ENCODE data around the gene PPP6R1.

Gene PPP6R1

DNA sequence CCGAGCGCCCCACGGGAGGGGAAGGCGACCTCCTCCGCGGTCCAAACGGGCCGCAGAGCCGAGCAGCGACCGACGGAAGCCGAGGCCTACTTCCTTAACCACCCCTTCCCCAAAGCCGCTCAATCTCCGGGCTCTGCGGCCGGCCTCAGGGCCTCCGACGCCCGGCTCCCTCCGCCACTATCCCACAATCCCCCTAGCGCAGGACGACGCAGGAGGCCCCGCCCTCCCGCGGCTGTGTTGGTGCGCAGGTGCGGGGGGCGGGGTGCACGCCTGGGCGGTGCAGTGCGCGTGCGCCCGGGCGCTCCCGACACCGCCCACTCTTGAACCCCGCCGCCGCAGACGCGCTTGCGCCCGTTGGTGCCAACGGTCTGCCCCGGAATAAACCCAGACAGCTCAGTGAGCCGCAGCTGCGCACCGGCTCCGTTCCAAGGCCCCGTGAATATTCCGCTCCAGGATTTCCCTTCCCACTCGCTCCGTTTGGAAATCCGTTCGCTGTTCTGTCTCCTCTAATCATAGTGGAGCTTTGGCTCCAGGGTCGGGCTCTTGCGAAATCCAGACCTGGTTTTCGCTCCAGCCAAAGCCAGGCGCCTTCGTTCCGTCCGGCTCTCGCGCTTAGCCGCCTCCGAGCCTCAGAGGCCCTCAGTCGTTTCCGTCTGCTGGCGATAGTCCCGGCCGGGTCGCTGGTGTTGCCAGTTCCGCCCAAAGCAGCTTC, at the start of gene PPP6R1:
Gene PPP6R1 (minus strand): TSS at position 190 of the 712 bp plus-strand sequence. CDS start 11,914 bp downstream, outside the sequence.
- no peak for TF ChIP-seq CTCF (IDR thresholded peaks at IDR 0.05; ENCODE audit: extremely low read depth, missing control alignments)
- DNase-seq (ENCODE audit: low spot score): peak; percentile 98

DNA sequence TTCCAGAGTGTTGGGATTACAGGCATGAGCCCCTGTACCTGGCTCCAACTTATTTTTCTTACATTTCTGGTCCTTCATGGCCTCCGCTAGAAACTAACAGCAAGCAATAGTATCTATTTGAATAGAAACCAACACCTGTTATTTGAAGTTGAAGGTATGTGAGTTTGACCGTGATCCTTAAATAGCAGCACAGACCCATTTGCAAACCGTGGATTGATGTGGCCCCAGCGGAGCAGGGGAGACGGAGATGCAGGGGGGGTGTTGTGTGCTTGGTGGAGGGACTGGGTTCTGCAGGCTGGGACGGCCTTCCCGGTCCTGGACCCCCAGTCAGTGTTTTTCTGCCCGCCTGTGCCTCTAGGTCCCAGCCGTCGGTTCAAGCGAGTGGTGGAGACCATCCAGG, 49.5 kb upstream of the PPP6R1 start:
- no peak for TF ChIP-seq CTCF (IDR thresholded peaks at IDR 0.05; ENCODE audit: extremely low read depth, missing control alignments)

GRCh38 chr19:55306712-55307111, 47.9 kb upstream of the PPP6R1 start:
- no peak for TF ChIP-seq CTCF (IDR thresholded peaks at IDR 0.05; ENCODE audit: extremely low read depth, missing control alignments)
- no peak for DNase-seq (ENCODE audit: low spot score)

More for the DNA sequence above, 49.5 kb upstream of the PPP6R1 start:
- no peak for DNase-seq (ENCODE audit: low spot score)

DNA sequence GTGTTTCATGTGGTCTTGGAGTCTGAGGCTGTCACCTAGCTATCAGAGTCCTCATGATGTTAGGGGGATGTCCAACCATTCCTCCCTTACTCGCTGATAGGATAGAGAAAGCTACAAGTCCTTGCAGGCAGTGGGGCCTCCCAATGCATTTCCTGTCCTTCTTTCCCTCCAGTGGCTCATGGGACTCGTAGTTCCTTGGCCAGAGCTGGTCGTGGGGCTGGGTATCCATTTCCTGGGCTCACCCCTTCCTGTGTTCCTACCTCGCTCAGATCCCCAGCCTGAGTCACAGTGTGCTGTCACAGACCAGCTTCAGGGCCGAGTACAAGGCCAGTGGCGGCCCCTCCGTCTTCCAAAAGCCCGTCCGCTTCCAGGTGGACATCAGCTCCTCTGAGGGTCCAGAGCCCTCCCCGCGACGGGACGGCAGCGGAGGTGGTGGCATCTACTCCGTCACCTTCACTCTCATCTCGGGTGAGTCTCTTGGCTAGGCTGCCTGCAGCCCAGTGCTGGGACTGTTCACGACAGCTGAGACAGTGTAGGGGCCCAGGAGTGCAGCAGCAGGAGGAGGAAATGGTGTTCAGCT, 47.3 kb upstream of the PPP6R1 start:
- DNase-seq (ENCODE audit: low spot score): no peak
- TF ChIP-seq CTCF (IDR thresholded peaks at IDR 0.05; ENCODE audit: extremely low read depth, missing control alignments): no peak

- peak; percentile 83 for DNase-seq (ENCODE audit: low spot score)
- no peak for TF ChIP-seq CTCF (IDR thresholded peaks at IDR 0.05; ENCODE audit: extremely low read depth, missing control alignments)
These were observed 46.7 kb upstream of the PPP6R1 start for GRCh38 chr19:55305491-55305890.

DNA sequence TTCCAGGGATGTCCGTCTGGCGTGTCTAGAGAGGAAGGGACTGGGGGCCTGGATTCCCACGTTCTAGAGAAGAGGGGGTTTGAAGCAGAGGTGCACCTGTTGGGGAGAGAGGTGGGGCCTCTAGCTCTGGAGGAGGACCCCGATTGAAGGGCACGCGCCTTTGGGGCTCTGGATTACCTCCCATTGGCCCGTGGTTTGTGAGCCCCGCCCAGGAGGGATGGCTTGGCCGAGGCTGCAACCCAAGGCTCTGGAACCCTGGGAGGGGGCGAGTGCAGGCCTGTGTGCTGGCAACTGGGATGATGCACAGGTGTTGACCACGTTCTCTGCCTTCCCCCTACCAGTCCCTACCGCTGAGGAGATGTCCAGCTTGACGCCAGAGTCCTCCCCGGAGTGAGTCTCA, 46.2 kb upstream of the PPP6R1 start:
- no peak for DNase-seq (ENCODE audit: low spot score)
- TF ChIP-seq CTCF (IDR thresholded peaks at IDR 0.05; ENCODE audit: extremely low read depth, missing control alignments): no peak

- DNase-seq (ENCODE audit: low spot score): peak; percentile 78
- TF ChIP-seq CTCF (IDR thresholded peaks at IDR 0.05; ENCODE audit: extremely low read depth, missing control alignments): no peak
These were observed 45.6 kb upstream of the PPP6R1 start for GRCh38 chr19:55304279-55304978.
